H1 (cell line): ENCODE measurements around the gene PAXIP1. TPM values are rescaled to one million over a fixed set of nuclear protein-coding genes. Genes with fewer than 3 reads are reported as not detected.

ENCODE experiments used
- BACH1 ChIP-seq: IDR thresholded peaks from 2 replicates; pipeline ENCODE4 v1.6.1; 2012; ENCODE audit warnings: low read length, improper control_type of control experiment
- CTBP2 ChIP-seq: IDR thresholded peaks from 2 replicates; pipeline ENCODE4 v1.7.0; 2011; ENCODE audit warnings: borderline replicate concordance, mild to moderate bottlenecking, moderate library complexity, mixed read lengths, low read length; ENCODE audit not compliant: insufficient read depth, insufficient read length
- EP300 ChIP-seq, 2 experiments: IDR thresholded peaks; 1 replicate in 1 of 2; 2 replicates in 1 of 2; pipeline ENCODE4 v1.6.1; 2011 to 2012; ENCODE audit warnings: low read depth in 2 of 2, low read length in 2 of 2, mild to moderate bottlenecking in 2 of 2, borderline replicate concordance in 1 of 2, inconsistent platforms in 1 of 2, moderate library complexity in 1 of 2
- HDAC2 ChIP-seq, 2 experiments: fragments of 300-600 bp in 1 of 2; sonication (generic) in 1 of 2; IDR thresholded peaks; 2 replicates each; pipeline ENCODE4 v1.6.1; 2011 to 2012; ENCODE audit warnings: low read depth in 2 of 2, low read length in 2 of 2, mild to moderate bottlenecking in 2 of 2, moderate library complexity in 2 of 2, borderline replicate concordance in 1 of 2, inconsistent platforms in 1 of 2
- SP2 ChIP-seq: IDR thresholded peaks from 2 replicates; pipeline ENCODE4 v1.6.1; 2012; ENCODE audit warnings: mild to moderate bottlenecking, low read length, inconsistent platforms
- SP4 ChIP-seq: IDR thresholded peaks from 2 replicates; pipeline ENCODE4 v1.6.1; 2012; ENCODE audit warnings: low read length, inconsistent platforms
- polyA plus RNA-seq, 7 experiments: library from polyadenylated mRNA; depleted of rRNA in 3 of 7; stranded (reverse) in 5 of 7; unstranded in 2 of 7; fragments of >200 nt in 5 of 7; fragments of 200-250 nt in 2 of 7; gene quantifications; 1 replicate in 5 of 7; 2 replicates in 1 of 7; 4 replicates in 1 of 7; pipeline versions ENCODE4 v1.2.1 to v1.2.3, GENCODE V29; 2011 to 2013; ENCODE audit warnings: missing spikeins in 2 of 7, mixed read lengths in 2 of 7
- total RNA-seq: library from RNA; stranded (reverse); fragmentation: NEBNext Ultra II Directional; extraction: Animal tissue kit (Norgen Biotek cat#: 25700); gene quantifications from 2 replicates; pipeline ENCODE4 v1.2.1, GENCODE V29; 2021

Gene PAXIP1
- total and polyA plus RNA-seq, 2 of the 8 experiments (the other 6 are each of a cell fraction or from before 2014, with no cell fraction given), result 32.4 to 32.8 TPM

GRCh38 chr7:154978017-154978416, 24.9 kb downstream of the PAXIP1 start (continued):
- no peak for TF ChIP-seq SP4
- TF ChIP-seq SP2, result no peak
- TF ChIP-seq EP300 (IDR thresholded peaks at IDR 0.05; ENCODE audit: borderline replicate concordance in 1 of 2, low read depth in 2 of 2, low read length in 2 of 2), result no peak
- no peak for TF ChIP-seq CTBP2
- no peak for TF ChIP-seq BACH1
- TF ChIP-seq HDAC2 (IDR thresholded peaks at IDR 0.05; ENCODE audit: borderline replicate concordance in 1 of 2, low read depth in 2 of 2, low read length in 2 of 2), result no peak
